ENCODE data around the gene CMC1. TPM values are rescaled to one million over a fixed set of nuclear protein-coding genes. Genes with fewer than 3 reads are reported as not detected.

The CMC1 gene
- total and polyA plus RNA-seq, 9 of the 15 experiments (the other 6 are each of a cell fraction or from before 2014, with no cell fraction given): 15.9 to 74.6 (median 48.9) TPM

DNA sequence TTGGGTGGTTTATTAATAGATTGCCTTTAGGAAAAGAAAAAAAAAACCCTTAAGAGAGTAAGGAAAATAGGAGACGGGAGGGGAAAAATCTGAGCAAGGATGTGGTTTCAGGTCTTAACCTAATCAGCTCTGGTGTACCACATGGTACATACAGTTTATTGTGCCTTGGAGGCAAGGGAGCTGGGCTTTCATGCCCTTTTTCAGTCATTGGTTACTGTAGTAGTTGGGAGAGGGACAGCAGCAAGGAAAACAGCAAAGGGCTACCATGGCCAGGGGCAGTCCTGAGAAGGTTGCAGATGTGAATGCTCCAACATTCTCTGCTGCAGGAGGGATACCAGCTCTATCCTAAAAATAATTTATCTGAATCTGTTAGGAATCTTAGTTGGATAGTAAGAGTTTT, 5.9 kb downstream of the CMC1 start (continued):
- TF ChIP-seq ZNF398 (CRISPR knock-in tag; IDR thresholded peaks at IDR 0.05): no peak
- TF ChIP-seq MYBL2 (IDR thresholded peaks at IDR 0.05; ENCODE audit: low read depth): no peak
- TF ChIP-seq MYBL2 (CRISPR knock-in tag; IDR thresholded peaks at IDR 0.05; ENCODE audit: borderline replicate concordance): no peak
- TF ChIP-seq SRSF3 (IDR thresholded peaks at IDR 0.05; ENCODE audit: insufficient read depth, low read length): no peak
- TF ChIP-seq TAF7 (tag; IDR thresholded peaks at IDR 0.05): no peak
- no peak for TF ChIP-seq ARID2 (IDR thresholded peaks at IDR 0.05)
- no peak for TF ChIP-seq PREB (CRISPR knock-in tag; IDR thresholded peaks at IDR 0.05)

DNA sequence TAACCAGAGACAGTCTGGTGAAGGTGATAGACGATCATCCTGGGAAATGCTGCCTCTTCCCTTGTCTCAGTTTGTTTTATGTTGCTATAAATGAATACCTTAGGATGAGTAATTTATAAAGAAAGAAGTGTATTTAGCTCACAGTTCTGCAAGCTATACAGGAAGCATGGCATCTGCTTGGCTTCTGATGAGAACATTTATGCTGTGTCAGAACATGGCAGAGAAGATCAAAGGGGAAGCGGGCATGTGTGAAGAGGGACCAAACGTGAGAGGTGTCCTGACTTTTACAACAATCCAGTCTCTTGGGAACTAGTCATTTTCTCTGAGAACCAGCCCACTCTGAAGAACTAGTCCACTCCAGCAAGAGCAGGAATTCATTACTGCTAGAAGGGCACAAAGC, 9.6 kb downstream of the CMC1 start:
- H3K4me2 ChIP-seq (ENCODE audit: insufficient read depth, low read length): no peak overlapping the region
- H3K9me1 ChIP-seq (ENCODE audit: control insufficient read depth, insufficient read depth, low read length): no peaks in the 10 kb centered on the region
- H3K4me1 ChIP-seq (replicated peaks in 1 of 2; ENCODE audit: control insufficient read depth in 2 of 2, insufficient read depth in 2 of 2, low read length in 2 of 2): no peaks in the 10 kb centered on the region
- ChIA-PET CTCF (ENCODE audit: low intra/inter-chr PET ratio) (no interaction called here), POLR2A (interaction anchor here (1.2 kb wide), 1 partner anchor 9 kb away, joined by 4 read pairs; no protein-coding TSS in a partner anchor)
- no TSS peak for BruUV-seq (replicated peaks)
- peaks cover 9% of the 10 kb centered on the region; the same call in 1 of the 2 replicates for H4K20me1 ChIP-seq (replicated peaks; ENCODE audit: control insufficient read depth, insufficient read depth, low read length)
- H3K79me2 ChIP-seq (ENCODE audit: control insufficient read depth, insufficient read depth, low read length): peaks cover 68% of the 10 kb centered on the region
- no peaks in the 10 kb centered on the region for H3K9me3 ChIP-seq (replicated peaks; ENCODE audit: control insufficient read depth, insufficient read depth, low read depth, low read length)
- no peak for ATAC-seq
- no peak overlapping the region for H3K9ac ChIP-seq (ENCODE audit: insufficient read depth in 1 of 2, low read depth in 2 of 2, low read length in 2 of 2)
- WGBS (ENCODE audit: insufficient coverage, low coverage, missing lambda C conversion rate): 66% methylated on average over 3 of the region's 3 CpGs
- no peaks in the 10 kb centered on the region for H3K27me3 ChIP-seq (ENCODE audit: control insufficient read depth in 2 of 2, insufficient read depth in 2 of 2, low read length in 2 of 2)
- no peak overlapping the region for H3K4me3 ChIP-seq
- TF ChIP-seq MEF2A (IDR thresholded peaks at IDR 0.05; ENCODE audit: control insufficient read depth, low read depth, low read length) (no peak), JUNB (CRISPR knock-in tag; conservative IDR thresholded peaks at IDR 0.05) (no peak), ZNF398 (CRISPR knock-in tag; IDR thresholded peaks at IDR 0.05) (no peak), TEAD1 (CRISPR knock-in tag; IDR thresholded peaks at IDR 0.05) (no peak), JUND (IDR thresholded peaks at IDR 0.05; ENCODE audit: borderline replicate concordance, low read depth, low read length) (no peak), JUND (tag; IDR thresholded peaks at IDR 0.05; ENCODE audit: borderline replicate concordance, low read depth, low read length) (no peak), NCOR1 (IDR thresholded peaks at IDR 0.05) (no peak), SREBF1 (IDR thresholded peaks at IDR 0.05; ENCODE audit: borderline replicate concordance, low read depth, low read length) (no peak), RBM22 (IDR thresholded peaks at IDR 0.05; ENCODE audit: low read depth, low read length, poor library complexity, severe bottlenecking) (no peak)
- TF ChIP-seq, protein P1, sequence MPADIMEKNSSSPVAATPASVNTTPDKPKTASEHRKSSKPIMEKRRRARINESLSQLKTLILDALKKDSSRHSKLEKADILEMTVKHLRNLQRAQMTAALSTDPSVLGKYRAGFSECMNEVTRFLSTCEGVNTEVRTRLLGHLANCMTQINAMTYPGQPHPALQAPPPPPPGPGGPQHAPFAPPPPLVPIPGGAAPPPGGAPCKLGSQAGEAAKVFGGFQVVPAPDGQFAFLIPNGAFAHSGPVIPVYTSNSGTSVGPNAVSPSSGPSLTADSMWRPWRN (IDR thresholded peaks at IDR 0.05; ENCODE audit: low read depth): no peak
- FAIRE-seq: no peak
- no peak for DNase-seq (ENCODE audit: extremely low read depth in 1 of 4, low spot score in 3 of 4)
- in situ Hi-C loops (cut with MboI) (no loop called here), intact Hi-C loops (cut with micrococcal nuclease) (no loop called here)
- H2AFZ ChIP-seq (ENCODE audit: low read depth, low read length): no peak overlapping the region
- peaks cover 9% of the 10 kb centered on the region; the same call in 1 of the 3 replicates for H3K36me3 ChIP-seq (ENCODE audit: control insufficient read depth, insufficient read depth, low read length)
- no peak overlapping the region for H3K27ac ChIP-seq (ENCODE audit: extremely low read depth, low read depth, low read length)
